ENCODE data around the gene RFC4. TPM values are rescaled to one million over a fixed set of nuclear protein-coding genes. Genes with fewer than 3 reads are reported as not detected.

The RFC4 gene
- total and polyA plus RNA-seq, 3 donors from 2014 or later = 25.1 to 30.1 (median 26.2) TPM

DNA sequence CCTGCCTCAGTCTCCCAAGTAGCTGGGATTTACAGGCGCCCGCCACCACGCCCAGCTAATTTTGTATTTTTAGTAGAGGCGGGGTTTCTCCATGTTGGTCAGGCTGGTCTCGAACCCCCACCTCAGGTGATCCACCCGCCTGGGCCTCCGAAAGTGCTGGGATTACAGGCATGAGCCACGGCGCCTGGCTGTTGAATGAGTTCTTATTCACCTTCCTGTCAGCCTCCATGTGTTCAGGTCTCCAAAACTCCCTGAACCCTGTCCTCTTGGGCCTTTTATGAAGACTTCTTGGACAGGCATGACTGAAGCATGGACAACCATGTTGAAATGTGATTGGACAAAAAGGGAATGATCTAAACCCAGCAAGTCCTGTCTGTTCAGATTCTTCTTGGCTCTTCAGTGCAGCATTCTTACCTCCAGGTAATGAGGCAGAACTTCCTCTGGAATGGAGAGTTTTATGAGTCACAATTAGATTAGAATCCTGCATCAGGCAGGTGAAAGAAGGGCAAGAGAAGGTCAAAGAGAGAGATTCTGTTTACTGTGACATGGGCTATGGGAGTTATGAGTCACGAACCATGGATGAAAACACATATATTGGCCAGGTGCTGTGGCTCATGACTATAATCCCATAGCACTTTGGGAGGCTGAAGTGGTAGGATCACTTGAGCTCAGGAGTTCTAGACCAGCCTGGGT, 46.0 kb downstream of the RFC4 start:
- no peak overlapping the region for H3K4me3 ChIP-seq
- DNase-seq = no peak
- WGBS, 2 donors = 94 to 95% methylated on average over 10 of the region's 10 CpGs
- no peak overlapping the region for H3K27ac ChIP-seq
- H3K36me3 ChIP-seq (ENCODE audit: low read depth, missing control alignments) = no peaks in the 10 kb centered on the region
- H3K27me3 ChIP-seq = no peaks in the 10 kb centered on the region
- H3K9me3 ChIP-seq = no peaks in the 10 kb centered on the region
- TF ChIP-seq POLR2A (IDR thresholded peaks at IDR 0.05) = no peak
- TF ChIP-seq, protein P1, sequence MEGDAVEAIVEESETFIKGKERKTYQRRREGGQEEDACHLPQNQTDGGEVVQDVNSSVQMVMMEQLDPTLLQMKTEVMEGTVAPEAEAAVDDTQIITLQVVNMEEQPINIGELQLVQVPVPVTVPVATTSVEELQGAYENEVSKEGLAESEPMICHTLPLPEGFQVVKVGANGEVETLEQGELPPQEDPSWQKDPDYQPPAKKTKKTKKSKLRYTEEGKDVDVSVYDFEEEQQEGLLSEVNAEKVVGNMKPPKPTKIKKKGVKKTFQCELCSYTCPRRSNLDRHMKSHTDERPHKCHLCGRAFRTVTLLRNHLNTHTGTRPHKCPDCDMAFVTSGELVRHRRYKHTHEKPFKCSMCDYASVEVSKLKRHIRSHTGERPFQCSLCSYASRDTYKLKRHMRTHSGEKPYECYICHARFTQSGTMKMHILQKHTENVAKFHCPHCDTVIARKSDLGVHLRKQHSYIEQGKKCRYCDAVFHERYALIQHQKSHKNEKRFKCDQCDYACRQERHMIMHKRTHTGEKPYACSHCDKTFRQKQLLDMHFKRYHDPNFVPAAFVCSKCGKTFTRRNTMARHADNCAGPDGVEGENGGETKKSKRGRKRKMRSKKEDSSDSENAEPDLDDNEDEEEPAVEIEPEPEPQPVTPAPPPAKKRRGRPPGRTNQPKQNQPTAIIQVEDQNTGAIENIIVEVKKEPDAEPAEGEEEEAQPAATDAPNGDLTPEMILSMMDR (IDR thresholded peaks at IDR 0.05) = no peak
- no peaks in the 10 kb centered on the region for H3K4me1 ChIP-seq
- intact Hi-C loops (cut with DNase I; ENCODE audit: low total_unique reads) = no loop called here

DNA sequence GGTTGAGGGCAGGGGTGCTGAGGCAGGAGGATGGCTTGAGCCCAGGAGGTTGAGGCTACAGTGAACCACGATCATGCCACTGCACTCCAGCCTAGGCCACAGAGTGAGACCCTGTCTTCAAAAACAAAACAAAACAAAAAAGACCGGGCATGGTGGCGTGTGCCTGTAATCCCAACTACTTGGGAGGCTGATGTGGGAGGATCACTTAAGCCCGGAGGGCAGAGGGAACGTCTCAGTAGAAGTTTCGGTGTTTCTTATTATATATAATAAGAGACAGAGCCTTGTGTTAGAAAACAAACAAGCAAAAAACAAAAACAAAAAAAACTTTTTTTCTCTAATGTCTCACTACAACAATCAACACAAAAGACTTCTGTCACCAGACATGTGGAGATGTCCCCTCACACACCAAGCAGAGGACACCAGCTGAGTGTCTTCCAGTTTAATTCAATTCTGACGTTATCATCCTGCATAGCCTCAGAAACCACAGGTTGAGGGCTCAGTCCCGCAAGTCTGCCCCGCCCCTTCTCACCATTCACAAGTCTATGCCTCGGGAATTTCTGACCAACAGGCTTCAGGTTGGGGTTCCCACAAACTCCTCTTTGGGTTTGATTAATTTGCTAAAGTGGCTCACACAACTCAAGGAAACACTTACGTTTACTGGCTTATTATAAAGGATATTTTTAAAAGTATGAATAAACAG, 46.9 kb downstream of the RFC4 start:
- no peaks in the 10 kb centered on the region for H3K9me3 ChIP-seq
- TF ChIP-seq, protein P1 (IDR thresholded peaks at IDR 0.05) = no peak
- TF ChIP-seq POLR2A (IDR thresholded peaks at IDR 0.05) = no peak
- no peaks in the 10 kb centered on the region for H3K36me3 ChIP-seq (ENCODE audit: low read depth, missing control alignments)
- no peak overlapping the region for H3K4me3 ChIP-seq
- no peak overlapping the region for H3K27ac ChIP-seq
- no peak for DNase-seq
- no peaks in the 10 kb centered on the region for H3K4me1 ChIP-seq
- intact Hi-C loops (cut with DNase I; ENCODE audit: low total_unique reads) = no loop called here
- WGBS, 2 donors = 77 to 80% methylated on average over 11 of the region's 11 CpGs
- H3K27me3 ChIP-seq = no peaks in the 10 kb centered on the region

DNA sequence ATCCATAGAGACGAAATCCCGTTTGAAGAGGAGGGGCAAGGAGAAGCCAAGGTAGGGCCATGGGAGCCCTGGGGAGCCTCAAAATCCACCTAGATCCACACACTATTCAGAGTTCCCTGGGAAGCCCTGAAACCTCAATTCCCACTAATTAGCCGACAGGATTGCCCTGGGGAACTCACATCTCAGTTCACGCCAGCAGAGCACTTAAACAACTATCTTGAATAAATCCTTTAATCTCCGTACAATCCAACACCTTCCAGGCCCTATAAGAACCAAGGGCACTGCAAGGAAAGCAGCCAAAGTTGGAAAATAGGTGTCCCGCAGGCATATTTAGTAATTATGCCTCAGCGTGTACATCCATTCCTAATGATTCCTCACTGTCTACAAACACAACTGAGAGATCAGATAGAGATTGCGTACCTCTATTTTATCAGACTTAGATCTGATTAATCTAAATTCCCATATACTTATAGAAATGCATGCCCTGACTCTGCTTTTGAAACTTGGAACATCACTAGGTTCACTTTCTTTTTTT, 48.5 kb downstream of the RFC4 start:
- intact Hi-C loops (cut with DNase I; ENCODE audit: low total_unique reads) = no loop called here
- H3K4me3 ChIP-seq = no peak overlapping the region
- TF ChIP-seq POLR2A (IDR thresholded peaks at IDR 0.05) = no peak
- TF ChIP-seq, protein P1 (IDR thresholded peaks at IDR 0.05) = no peak
- 85 to 89% methylated on average over 8 of the region's 8 CpGs for WGBS, 2 donors
- H3K9me3 ChIP-seq = no peaks in the 10 kb centered on the region
- H3K27me3 ChIP-seq = no peaks in the 10 kb centered on the region
- no peak for DNase-seq
- H3K27ac ChIP-seq = no peak overlapping the region
- no peaks in the 10 kb centered on the region for H3K36me3 ChIP-seq (ENCODE audit: low read depth, missing control alignments)
- H3K4me1 ChIP-seq = no peaks in the 10 kb centered on the region

DNA sequence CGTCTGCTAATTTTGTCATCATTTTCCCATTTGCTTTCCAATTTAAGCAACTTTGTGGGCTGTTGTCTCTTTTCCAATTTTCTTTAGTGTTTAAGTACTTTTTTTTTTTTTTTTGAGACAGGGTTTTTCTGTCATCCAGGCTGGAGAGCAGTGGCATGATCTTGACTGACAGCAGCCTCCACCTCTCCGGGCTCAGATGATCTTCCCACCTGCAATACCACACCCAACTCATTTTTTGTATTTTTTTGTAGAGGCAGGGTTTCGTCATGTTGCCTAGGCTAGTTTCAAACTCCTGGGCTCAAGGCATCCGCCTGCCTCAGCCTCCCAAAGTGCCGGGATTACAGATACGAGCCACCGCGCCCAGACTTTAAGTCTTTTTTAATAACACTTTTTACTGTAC, 49.1 kb downstream of the RFC4 start:
- TF ChIP-seq POLR2A (IDR thresholded peaks at IDR 0.05) = no peak
- TF ChIP-seq, protein P1 (IDR thresholded peaks at IDR 0.05) = no peak
- H3K27ac ChIP-seq = no peak overlapping the region
- no peaks in the 10 kb centered on the region for H3K4me1 ChIP-seq
- no peaks in the 10 kb centered on the region for H3K27me3 ChIP-seq
- WGBS, 2 donors = 87 to 89% methylated on average over 8 of the region's 8 CpGs
- intact Hi-C loops (cut with DNase I; ENCODE audit: low total_unique reads) = no loop called here
- no peak overlapping the region for H3K4me3 ChIP-seq
- DNase-seq = no peak
- H3K36me3 ChIP-seq (ENCODE audit: low read depth, missing control alignments) = no peaks in the 10 kb centered on the region
- H3K9me3 ChIP-seq = no peaks in the 10 kb centered on the region
